HG02763 (cell line): Measurements from ENCODE around the gene LY9.
A peak's percentile ranks its signal among the peaks of the same experiment; 100 is the strongest.

Experiments
- ATAC-seq: cut with Tn5 transposase; IDR thresholded peaks from one replicate; pipeline ENCODE4 v1.9.1; 2021; ENCODE audit warnings: mild to moderate bottlenecking, moderate library complexity; ENCODE audit not compliant: unreplicated experiment

Gene LY9

DNA sequence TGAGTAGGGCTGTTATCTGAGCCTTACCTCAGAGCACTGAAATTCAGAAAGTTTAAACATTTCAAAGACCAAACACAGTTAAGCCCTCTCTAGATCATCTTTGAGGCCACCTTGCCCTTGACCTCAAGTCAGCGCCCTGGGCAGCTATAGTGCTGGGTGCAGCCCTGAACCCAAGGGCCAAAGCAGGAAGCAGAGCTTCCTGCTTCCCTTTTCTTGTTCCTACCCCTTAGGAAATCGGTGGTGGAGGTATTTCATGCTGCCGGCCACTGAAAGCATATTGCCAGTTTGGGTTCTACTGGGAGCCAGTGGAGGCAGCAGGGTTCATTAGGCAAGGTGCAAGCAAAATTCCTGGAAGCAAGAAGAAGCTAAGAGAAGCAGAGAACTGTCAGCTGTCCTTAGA is 40.6 kb downstream of the LY9 start:
- ATAC-seq = no peak

- ATAC-seq = no peak
Measured at GRCh38 chr1:160836981-160837557, 41.1 kb downstream of the LY9 start.

- peak; percentile 62 for ATAC-seq
Measured at GRCh38 chr1:160837558-160838205, 41.7 kb downstream of the LY9 start.

DNA sequence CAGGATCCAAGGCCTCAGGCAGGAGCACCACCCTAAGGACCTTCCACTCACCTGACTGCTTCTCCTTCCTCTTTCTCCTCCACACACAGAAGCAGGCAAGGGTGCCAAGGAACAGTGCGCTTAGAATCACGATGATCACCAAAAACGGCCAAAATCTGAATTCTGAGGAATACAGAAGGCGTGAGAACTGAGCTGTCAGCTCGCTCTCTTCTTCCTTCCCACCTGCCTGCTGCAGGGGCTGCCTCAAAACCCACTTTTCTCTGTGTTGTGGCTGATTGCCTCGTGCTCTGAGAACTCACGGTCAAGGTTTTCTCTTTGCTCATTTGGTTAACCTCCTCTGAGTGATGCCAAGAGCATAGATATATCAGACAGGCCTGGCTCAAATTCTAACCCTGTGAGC is 42.9 kb downstream of the LY9 start:
- ATAC-seq = no peak

GRCh38 chr1:160839746-160840145 is 43.8 kb downstream of the LY9 start:
- no peak for ATAC-seq

GRCh38 chr1:160841079-160841478 is 45.1 kb downstream of the LY9 start:
- ATAC-seq = no peak

DNA sequence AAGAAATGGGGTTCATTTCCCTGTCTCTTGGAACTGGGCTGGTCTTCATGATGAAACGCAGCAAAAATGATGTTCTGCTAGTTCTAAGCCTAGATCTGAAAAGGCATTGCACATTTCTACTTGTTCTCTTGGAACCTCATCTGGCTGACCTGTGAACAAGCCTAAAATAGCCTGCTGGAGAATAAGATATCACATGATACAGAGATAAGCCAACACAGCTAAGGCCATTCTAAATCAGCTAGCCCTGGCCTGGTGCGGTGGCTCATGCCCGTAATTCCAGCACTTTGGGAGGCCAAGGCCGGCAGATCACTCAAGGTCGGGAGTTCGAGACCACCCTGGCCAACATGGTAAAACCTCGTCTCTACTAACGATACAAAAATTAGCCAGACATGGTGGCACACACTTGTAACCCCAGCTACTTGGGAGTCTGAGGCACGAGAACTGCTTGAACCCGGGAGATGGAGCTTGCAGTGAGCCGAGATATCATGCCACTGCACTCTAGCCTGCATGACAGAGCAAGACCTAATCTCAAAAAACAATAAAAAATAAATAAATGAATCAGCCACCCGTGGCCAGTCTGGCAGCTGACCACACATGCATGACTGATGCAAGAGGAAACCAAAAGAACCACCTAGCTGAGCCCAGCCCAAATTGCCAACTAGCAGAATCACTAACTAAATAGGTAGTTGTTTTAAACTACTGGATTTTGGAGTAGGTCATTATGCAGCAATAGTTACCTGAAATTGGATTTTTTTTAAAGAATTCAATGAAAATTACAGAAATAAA is 48.7 kb downstream of the LY9 start:
- no peak for ATAC-seq

GRCh38 chr1:160846281-160846680 is 50.3 kb downstream of the LY9 start:
- ATAC-seq = no peak

DNA sequence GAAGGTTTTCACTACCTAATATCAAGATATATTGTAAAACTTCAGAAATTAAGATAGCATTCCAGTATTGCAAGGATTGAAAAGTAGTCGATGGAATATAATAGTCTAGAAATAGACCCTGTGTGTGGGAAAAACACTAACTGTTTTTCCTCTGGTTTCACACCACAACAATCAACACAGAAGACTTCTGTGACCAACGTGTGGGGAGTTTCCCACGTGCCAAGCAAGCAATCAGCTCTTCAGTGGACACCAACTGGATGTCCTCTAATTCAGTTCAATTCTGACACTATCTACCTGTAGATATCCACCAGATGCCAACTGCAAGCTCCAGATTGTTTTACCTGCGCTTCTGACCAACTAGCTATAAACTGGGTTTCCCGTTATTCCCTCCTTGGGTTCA is 54.6 kb downstream of the LY9 start:
- no peak for ATAC-seq

GRCh38 chr1:160850993-160851392 is 55.0 kb downstream of the LY9 start:
- no peak for ATAC-seq

- no peak for ATAC-seq
Measured at GRCh38 chr1:160853014-160853413, 57.0 kb downstream of the LY9 start.

DNA sequence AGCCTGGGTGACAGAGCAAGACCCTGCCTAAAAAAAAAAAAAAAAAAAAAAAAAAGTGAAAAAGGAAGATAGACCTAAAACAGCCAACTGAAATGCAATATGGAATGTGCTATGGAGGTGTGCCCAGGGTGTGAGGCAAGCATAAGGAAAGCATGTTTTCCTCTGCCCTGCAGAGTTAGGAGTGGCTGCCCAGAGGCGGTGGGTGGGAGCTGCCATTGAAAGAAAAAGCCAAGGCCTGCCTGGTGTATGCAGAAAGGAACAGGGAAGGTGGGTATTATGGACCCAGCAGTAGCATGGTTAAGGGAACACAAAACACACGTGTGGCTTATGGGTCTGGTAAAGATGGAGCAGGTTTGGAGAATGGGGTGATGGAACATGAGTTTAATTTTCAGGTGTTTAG is 57.8 kb downstream of the LY9 start:
- no peak for ATAC-seq

GRCh38 chr1:160855181-160855981 is 59.4 kb downstream of the LY9 start:
- peak; percentile 68 for ATAC-seq

GRCh38 chr1:160858097-160858496 is 62.1 kb downstream of the LY9 start:
- ATAC-seq = no peak

DNA sequence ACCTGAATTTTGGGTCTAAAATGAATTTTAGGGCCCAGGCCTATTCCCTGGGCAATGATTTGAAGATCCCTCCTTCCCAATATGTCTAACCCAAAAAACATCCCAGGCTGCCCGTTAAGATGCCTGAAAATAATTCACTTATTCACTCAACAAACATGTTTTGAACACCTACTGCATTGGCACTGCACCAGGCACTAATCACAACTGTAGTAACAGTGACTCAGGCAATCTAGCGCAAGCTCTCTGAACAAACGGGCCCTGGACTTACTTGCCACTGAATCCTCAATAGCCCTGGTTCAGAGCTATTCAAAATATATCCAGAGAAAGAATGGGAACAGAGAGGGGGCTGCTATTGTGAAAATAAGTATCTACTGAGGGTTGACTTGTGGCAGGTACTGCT is 62.5 kb downstream of the LY9 start:
- no peak for ATAC-seq

- no peak for ATAC-seq
Measured at GRCh38 chr1:160859166-160859565, 63.2 kb downstream of the LY9 start.

GRCh38 chr1:160860840-160861505 is 65.0 kb downstream of the LY9 start:
- ATAC-seq = no peak

DNA sequence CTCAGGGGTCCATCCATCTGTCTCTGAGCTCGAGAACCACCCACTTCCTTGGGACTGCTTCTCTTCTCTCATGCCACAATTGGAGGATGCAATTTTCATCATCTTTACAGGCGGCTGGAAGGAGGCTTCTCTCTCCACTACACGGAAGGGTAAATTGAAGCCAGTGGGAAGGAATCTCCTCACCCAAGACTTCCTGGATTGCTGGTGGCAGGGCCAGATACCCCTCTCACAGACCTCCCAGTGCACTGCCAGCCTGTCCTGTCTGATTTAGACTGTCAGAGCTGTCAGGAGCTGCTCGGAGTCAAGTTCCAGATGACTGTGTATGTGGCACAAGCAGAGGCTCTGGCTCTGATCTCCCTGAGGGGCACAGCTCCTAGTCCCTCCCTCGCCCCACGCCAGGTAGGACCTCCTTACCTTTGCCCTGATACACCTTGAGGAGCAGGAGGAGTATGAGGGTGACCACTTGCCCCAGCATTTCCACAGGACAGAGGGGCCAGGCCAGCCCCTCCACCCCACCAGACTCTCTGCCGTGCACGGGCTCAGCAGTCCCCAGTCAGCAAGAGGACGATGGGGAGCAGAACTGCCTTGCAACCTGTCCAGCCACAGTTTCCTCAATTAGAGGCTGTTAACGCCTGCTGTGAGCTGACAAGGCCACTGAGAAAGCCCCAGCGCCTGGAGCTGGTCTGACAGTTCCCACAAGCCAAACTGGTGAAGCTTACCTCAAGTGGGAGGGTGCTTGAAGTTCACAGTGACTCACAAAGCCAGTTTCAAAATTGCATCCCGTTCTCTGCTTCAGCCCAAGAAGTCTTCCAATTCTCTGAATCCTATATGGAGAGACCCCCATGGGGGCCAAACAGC is 66.5 kb downstream of the LY9 start, which contains the start of gene CD244:
CD244 (minus strand) TSS at position 685 of the 858 bp plus-strand sequence; CDS start at position 475, 210 bp downstream.
- peak; percentile 73 for ATAC-seq

DNA sequence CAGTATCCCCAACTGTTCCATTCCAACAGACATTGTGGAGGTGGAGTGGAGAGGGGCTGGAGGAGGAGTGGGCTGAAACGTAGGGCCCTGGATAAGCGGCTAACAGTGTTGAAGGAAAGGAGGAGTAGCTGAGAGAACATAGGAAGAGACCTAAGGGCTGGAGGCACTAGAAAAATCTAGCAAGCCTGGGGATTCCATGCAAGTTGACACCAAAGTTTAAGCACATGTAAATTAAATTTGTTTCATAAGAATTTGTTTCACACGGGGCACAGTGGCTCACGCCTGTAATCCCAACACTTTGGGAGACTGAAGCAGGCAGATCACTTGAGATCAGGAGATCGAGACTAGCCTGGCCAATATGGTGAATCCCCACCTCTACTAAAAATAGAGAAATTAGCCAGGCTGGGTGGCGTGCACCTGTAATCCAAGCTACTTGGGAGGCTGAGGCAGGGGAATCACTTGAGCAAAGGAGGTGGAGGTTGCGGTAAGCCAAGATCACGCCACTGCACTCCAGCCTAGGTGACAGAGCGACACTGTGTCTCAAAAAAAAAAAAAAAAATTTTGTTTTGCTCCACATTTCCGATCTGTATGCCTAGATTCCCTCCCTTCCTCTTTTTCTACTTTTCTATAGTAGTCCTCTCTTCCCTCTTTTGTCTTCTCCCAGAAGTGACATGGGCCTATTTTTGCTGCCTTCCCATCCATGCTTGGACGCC is 67.2 kb downstream of the LY9 start:
- ATAC-seq = no peak
